GM23338 (cell line): Measurements from ENCODE around the gene SERBP1. TPM values are rescaled to one million over a fixed set of nuclear protein-coding genes. Genes with fewer than 3 reads are reported as not detected.

Source experiments
- ATAC-seq: fragments of 200-7000 bp; cut with Tn5 transposase; 3 replicates; pipeline ENCODE4 v1.9.1; 2020
- DNase-seq: peaks from one replicate; pipeline ENCODE4 v3.0.0-alpha.2; 2015; ENCODE audit warnings: low spot score
- H2AFZ ChIP-seq: fragments of 200-600 bp; sonication (generic); 2 replicates; pipeline ENCODE4 v1.8.0; 2016; ENCODE audit warnings: antibody characterized with exemption, mild to moderate bottlenecking, moderate library complexity
- H3F3A ChIP-seq: fragments of 200-600 bp; sonication (generic); replicated peaks from 2 replicates; pipeline ENCODE4 v1.8.0; 2017; ENCODE audit warnings: antibody characterized with exemption, mixed run types, low read depth
- H3K27ac ChIP-seq: fragments of 200-600 bp; sonication (generic); 2 replicates; pipeline ENCODE4 v1.6.1; 2016; ENCODE audit warnings: low read depth
- H3K27me3 ChIP-seq: fragments of 200-600 bp; sonication (generic); 2 replicates; pipeline ENCODE4 v1.8.0; 2016; ENCODE audit warnings: mild to moderate bottlenecking, mixed run types, moderate library complexity; ENCODE audit not compliant: insufficient read depth
- H3K36me3 ChIP-seq: fragments of 200-600 bp; sonication (generic); 2 replicates; pipeline ENCODE4 v1.8.0; 2016; ENCODE audit warnings: mild to moderate bottlenecking; ENCODE audit not compliant: insufficient read depth
- H3K4me1 ChIP-seq: fragments of 200-600 bp; sonication (generic); 2 replicates; pipeline ENCODE4 v1.8.0; 2016; ENCODE audit warnings: mild to moderate bottlenecking, moderate library complexity; ENCODE audit not compliant: insufficient read depth
- H3K4me2 ChIP-seq: fragments of 200-600 bp; sonication (generic); 2 replicates; pipeline ENCODE4 v1.7.1; 2017; ENCODE audit warnings: mixed run types
- H3K4me3 ChIP-seq: fragments of 200-600 bp; sonication (generic); 2 replicates; pipeline ENCODE4 v1.6.1; 2016; ENCODE audit warnings: mixed run types
- H3K79me2 ChIP-seq: fragments of 200-600 bp; sonication (generic); replicated peaks from 2 replicates; pipeline ENCODE4 v1.8.0; 2017; ENCODE audit warnings: mild to moderate bottlenecking; ENCODE audit not compliant: insufficient read depth
- H3K9me2 ChIP-seq: fragments of 200-600 bp; sonication (generic); 2 replicates; pipeline ENCODE4 v1.8.0; 2017; ENCODE audit not compliant: insufficient read depth
- H4K20me1 ChIP-seq: fragments of 200-600 bp; sonication (generic); replicated peaks from 2 replicates; pipeline ENCODE4 v1.8.0; 2017; ENCODE audit warnings: mild to moderate bottlenecking; ENCODE audit not compliant: insufficient read depth
- H3K27ac Mint-ChIP-seq: 2 replicates; pipeline ENCODE4 v1.8.0; 2020; ENCODE audit warnings: inconsistent platforms, mild to moderate bottlenecking, moderate library complexity, mixed read lengths
- H3K27me3 Mint-ChIP-seq: 3 replicates; pipeline ENCODE4 v1.8.0; 2022; ENCODE audit warnings: low read depth, mild to moderate bottlenecking, moderate library complexity, mixed read lengths, inconsistent platforms; ENCODE audit not compliant: insufficient read depth, poor library complexity
- H3K36me3 Mint-ChIP-seq: 3 replicates; pipeline ENCODE4 v1.8.0; 2021; ENCODE audit warnings: low read depth, mild to moderate bottlenecking, inconsistent platforms, moderate library complexity, mixed read lengths
- H3K4me1 Mint-ChIP-seq: 3 replicates; pipeline ENCODE4 v1.8.0; 2020; ENCODE audit warnings: mild to moderate bottlenecking, inconsistent platforms, mixed read lengths
- H3K4me3 Mint-ChIP-seq: 3 replicates; pipeline ENCODE4 v1.8.0; 2021; ENCODE audit warnings: moderate library complexity, mild to moderate bottlenecking, inconsistent platforms, mixed read lengths
- H3K9me3 Mint-ChIP-seq: 3 replicates; pipeline ENCODE4 v1.8.0; 2020; ENCODE audit warnings: moderate library complexity, mild to moderate bottlenecking, inconsistent platforms, mixed read lengths
- CREB1 ChIP-seq: fragments of 250-450 bp; sonication (Bioruptor Pico); IDR thresholded peaks from 2 replicates; pipeline ENCODE4 v1.5.0; 2020; ENCODE audit warnings: low read depth, mild to moderate bottlenecking, moderate library complexity
- CTCF ChIP-seq, 2 experiments: fragments of 200-600 bp in 1 of 2; sonication (generic) in 1 of 2; conservative IDR thresholded peaks; 2 replicates each; pipeline versions ENCODE4 v1.5.1 to v1.6.1; 2016 to 2017; ENCODE audit warnings: antibody characterized with exemption in 2 of 2, low read depth in 2 of 2, mild to moderate bottlenecking in 2 of 2, moderate library complexity in 1 of 2
- EZH2 ChIP-seq: fragments of 200-600 bp; sonication (generic); IDR thresholded peaks from one replicate; pipeline ENCODE4 v1.8.0; 2017; ENCODE audit warnings: antibody characterized with exemption, mild to moderate bottlenecking, low read depth; ENCODE audit not compliant: unreplicated experiment
- EZH2phosphoT487 ChIP-seq: fragments of 200-600 bp; sonication (generic); IDR thresholded peaks from one replicate; pipeline ENCODE4 v1.8.1; 2018; ENCODE audit warnings: antibody characterized with exemption; ENCODE audit not compliant: unreplicated experiment
- NANOG ChIP-seq: IDR thresholded peaks from 2 replicates; pipeline ENCODE4 v1.6.1; 2016; ENCODE audit warnings: antibody characterized with exemption, borderline replicate concordance
- REST ChIP-seq: IDR thresholded peaks from one replicate; pipeline ENCODE4 v1.6.1; 2018; ENCODE audit warnings: antibody characterized with exemption; ENCODE audit not compliant: unreplicated experiment
- STAT1 ChIP-seq: IDR thresholded peaks from one replicate; pipeline ENCODE4 v1.6.1; 2016; ENCODE audit warnings: antibody characterized with exemption; ENCODE audit not compliant: unreplicated experiment
- ZNF114 ChIP-seq: fragments of 250-450 bp; sonication (Bioruptor Pico); IDR thresholded peaks from 2 replicates; pipeline ENCODE4 v1.5.0; 2020; ENCODE audit warnings: mild to moderate bottlenecking, moderate library complexity
- polyA plus RNA-seq: library from polyadenylated mRNA; unstranded; fragments of >200 nt; fragmentation: Nextera tagmentation; extraction: Ambion mirVana; gene quantifications from 2 replicates; pipeline ENCODE4 v1.2.1, GENCODE V29; 2016
- total RNA-seq: library from RNA; depleted of rRNA; stranded (reverse); fragments of >200 nt; shearing (Covaris generic); gene quantifications from 2 replicates; pipeline ENCODE4 v1.2.3, GENCODE V29; 2014
- TF ChIP-seq, protein P1 (sequence below): IDR thresholded peaks from 2 replicates; pipeline ENCODE4 v1.6.1; 2016; ENCODE audit warnings: antibody characterized with exemption

SERBP1 gene
- total and polyA plus RNA-seq, 2 experiments from 2014 or later: 559 to 674 TPM

- Mint-ChIP-seq H3K9me3 (peaks cover 41% of the 10 kb centered on the region), H3K36me3 (peaks cover 49% of the 10 kb centered on the region), H3K4me3 (no peak overlapping the region), H3K4me1 (peaks cover 16% of the 10 kb centered on the region), H3K27ac (no peak overlapping the region), H3K27me3 (peaks cover 2% of the 10 kb centered on the region)
- TF ChIP-seq CTCF (conservative IDR thresholded peaks at IDR 0.05; ENCODE audit: low read depth in 2 of 2) (no peak), CREB1 (CRISPR knock-in tag) (no peak), STAT1 (no peak), EZH2 (no peak), NANOG (no peak), ZNF114 (CRISPR knock-in tag) (no peak), EZH2phosphoT487 (no peak)
- TF ChIP-seq, protein P1, sequence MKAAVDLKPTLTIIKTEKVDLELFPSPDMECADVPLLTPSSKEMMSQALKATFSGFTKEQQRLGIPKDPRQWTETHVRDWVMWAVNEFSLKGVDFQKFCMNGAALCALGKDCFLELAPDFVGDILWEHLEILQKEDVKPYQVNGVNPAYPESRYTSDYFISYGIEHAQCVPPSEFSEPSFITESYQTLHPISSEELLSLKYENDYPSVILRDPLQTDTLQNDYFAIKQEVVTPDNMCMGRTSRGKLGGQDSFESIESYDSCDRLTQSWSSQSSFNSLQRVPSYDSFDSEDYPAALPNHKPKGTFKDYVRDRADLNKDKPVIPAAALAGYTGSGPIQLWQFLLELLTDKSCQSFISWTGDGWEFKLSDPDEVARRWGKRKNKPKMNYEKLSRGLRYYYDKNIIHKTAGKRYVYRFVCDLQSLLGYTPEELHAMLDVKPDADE: no peak
- H3K9me2 ChIP-seq: no peaks in the 10 kb centered on the region
- H3K4me2 ChIP-seq: no peak overlapping the region
- no peaks in the 10 kb centered on the region for H3F3A ChIP-seq
- H2AFZ ChIP-seq: no peak overlapping the region
- peaks cover 8% of the 10 kb centered on the region; the same call in 1 of the 2 replicates for H3K36me3 ChIP-seq
- H4K20me1 ChIP-seq: no peaks in the 10 kb centered on the region
- peaks cover 17% of the 10 kb centered on the region for H3K4me1 ChIP-seq
- no peaks in the 10 kb centered on the region for H3K27me3 ChIP-seq
- no peak overlapping the region for H3K4me3 ChIP-seq
- no peaks in the 10 kb centered on the region for H3K79me2 ChIP-seq
- DNase-seq (no peak), ATAC-seq (no peak)
- H3K27ac ChIP-seq: no peak overlapping the region
These were observed 49.0 kb downstream of the SERBP1 start for GRCh38 chr1:67381154-67381553.

DNA sequence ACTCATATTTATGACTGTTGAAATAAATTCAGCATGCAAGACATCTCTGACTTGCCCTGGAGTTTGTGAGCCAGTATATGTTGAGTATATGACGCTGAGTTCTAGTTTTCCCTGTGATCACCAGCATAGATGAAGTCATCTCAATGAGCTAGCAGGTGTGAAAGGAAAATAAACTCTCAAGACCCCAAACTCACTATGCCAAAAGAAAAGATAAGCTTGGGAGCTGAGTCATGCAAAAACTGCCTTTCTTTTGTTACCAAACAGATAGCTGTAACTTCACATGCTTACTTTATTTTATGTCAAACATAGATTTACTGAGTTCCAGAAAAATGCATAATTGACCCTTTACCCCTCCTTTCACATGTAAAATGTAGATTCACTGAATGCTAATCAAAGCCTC is 52.9 kb downstream of the SERBP1 start:
- H3K9me3 Mint-ChIP-seq: peaks cover 4% of the 10 kb centered on the region; the same call in 2 of the 3 replicates
- H3K79me2 ChIP-seq: no peaks in the 10 kb centered on the region
- DNase-seq (no peak), ATAC-seq (no peak)
- no peak overlapping the region for H2AFZ ChIP-seq
- H3K4me1 ChIP-seq: peaks cover 19% of the 10 kb centered on the region
- no peak overlapping the region for H3K27ac ChIP-seq
- H3K36me3 Mint-ChIP-seq: peaks cover 12% of the 10 kb centered on the region
- no peaks in the 10 kb centered on the region for H3K36me3 ChIP-seq
- H3K4me2 ChIP-seq: peak overlapping the region; percentile 27; the same call in 1 of the 2 replicates
- no peaks in the 10 kb centered on the region for H3K27me3 ChIP-seq
- H3F3A ChIP-seq: no peaks in the 10 kb centered on the region
- H3K27me3 Mint-ChIP-seq: peaks cover 1% of the 10 kb centered on the region
- H3K4me3 ChIP-seq: no peak overlapping the region
- H3K9me2 ChIP-seq: no peaks in the 10 kb centered on the region
- no peaks in the 10 kb centered on the region for H4K20me1 ChIP-seq
- H3K4me3 Mint-ChIP-seq: no peak overlapping the region
- H3K27ac Mint-ChIP-seq: no peak overlapping the region
- H3K4me1 Mint-ChIP-seq: peaks cover 18% of the 10 kb centered on the region
- TF ChIP-seq, protein P1: no peak
- no peak for TF ChIP-seq STAT1
- TF ChIP-seq REST: no peak
- no peak for TF ChIP-seq NANOG
- no peak for TF ChIP-seq ZNF114 (CRISPR knock-in tag)
